ENCODE results near the gene ZNF776. TPM values are rescaled to one million over a fixed set of nuclear protein-coding genes. Genes with fewer than 3 reads are reported as not detected.
"Not testable (repeated sequence)": the region's sequence is repeated elsewhere in the genome, so short reads cannot be mapped to it uniquely, and the experiment has no call there.

The ZNF776 gene
- total RNA-seq, 1 experiment from 2014 or later, result 19.4 TPM

GRCh38 chr19:57771417-57771816, 24.8 kb downstream of the ZNF776 start:
- in situ Hi-C loops (cut with HindIII; ENCODE audit: low pct_unique_long_range_greater_than_20kb, low sequenced_read_pairs), result no loop called here
- no peak for DNase-seq (ENCODE audit: low read depth)

- in situ Hi-C loops (cut with HindIII; ENCODE audit: low pct_unique_long_range_greater_than_20kb, low sequenced_read_pairs), result no loop called here
- DNase-seq (ENCODE audit: low read depth), result no peak
These were observed 26.9 kb downstream of the ZNF776 start for GRCh38 chr19:57773488-57773887.

GRCh38 chr19:57776764-57777296, 30.2 kb downstream of the ZNF776 start:
- in situ Hi-C loops (cut with HindIII; ENCODE audit: low pct_unique_long_range_greater_than_20kb, low sequenced_read_pairs), result no loop called here
- no peak for DNase-seq (ENCODE audit: low read depth)

GRCh38 chr19:57778336-57778735, 31.7 kb downstream of the ZNF776 start:
- no peak for DNase-seq (ENCODE audit: low read depth)
- in situ Hi-C loops (cut with HindIII; ENCODE audit: low pct_unique_long_range_greater_than_20kb, low sequenced_read_pairs), result no loop called here

- in situ Hi-C loops (cut with HindIII; ENCODE audit: low pct_unique_long_range_greater_than_20kb, low sequenced_read_pairs), result no loop called here
These were observed 32.7 kb downstream of the ZNF776 start for GRCh38 chr19:57779220-57779845.

GRCh38 chr19:57786286-57786685, 39.7 kb downstream of the ZNF776 start:
- in situ Hi-C loops (cut with HindIII; ENCODE audit: low pct_unique_long_range_greater_than_20kb, low sequenced_read_pairs), result no loop called here

More at GRCh38 chr19:57779220-57779845, 32.7 kb downstream of the ZNF776 start:
- no peak for DNase-seq (ENCODE audit: low read depth)

DNA sequence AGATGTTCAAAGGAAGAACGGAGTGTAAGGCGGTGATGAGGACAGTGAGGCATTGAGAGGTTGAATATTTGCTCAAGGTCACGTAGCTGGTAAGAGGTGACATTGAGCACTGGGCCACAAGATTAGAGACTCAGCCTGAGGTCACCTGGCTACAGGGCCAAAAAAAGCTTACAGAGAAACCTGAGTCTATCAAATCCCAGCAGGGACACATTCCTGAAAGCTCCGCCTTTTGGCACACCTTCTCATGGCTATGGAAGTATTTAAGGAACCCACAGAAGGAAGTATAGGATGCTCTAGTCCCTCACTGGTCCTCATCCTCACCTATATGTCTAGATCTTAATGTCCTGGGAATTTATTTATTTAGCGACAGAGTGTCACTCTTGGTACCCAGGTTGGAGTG, 40.3 kb downstream of the ZNF776 start:
- in situ Hi-C loops (cut with HindIII; ENCODE audit: low pct_unique_long_range_greater_than_20kb, low sequenced_read_pairs), result no loop called here
- no peak for DNase-seq (ENCODE audit: low read depth)

More at GRCh38 chr19:57786286-57786685, 39.7 kb downstream of the ZNF776 start:
- DNase-seq (ENCODE audit: low read depth), result no peak

DNA sequence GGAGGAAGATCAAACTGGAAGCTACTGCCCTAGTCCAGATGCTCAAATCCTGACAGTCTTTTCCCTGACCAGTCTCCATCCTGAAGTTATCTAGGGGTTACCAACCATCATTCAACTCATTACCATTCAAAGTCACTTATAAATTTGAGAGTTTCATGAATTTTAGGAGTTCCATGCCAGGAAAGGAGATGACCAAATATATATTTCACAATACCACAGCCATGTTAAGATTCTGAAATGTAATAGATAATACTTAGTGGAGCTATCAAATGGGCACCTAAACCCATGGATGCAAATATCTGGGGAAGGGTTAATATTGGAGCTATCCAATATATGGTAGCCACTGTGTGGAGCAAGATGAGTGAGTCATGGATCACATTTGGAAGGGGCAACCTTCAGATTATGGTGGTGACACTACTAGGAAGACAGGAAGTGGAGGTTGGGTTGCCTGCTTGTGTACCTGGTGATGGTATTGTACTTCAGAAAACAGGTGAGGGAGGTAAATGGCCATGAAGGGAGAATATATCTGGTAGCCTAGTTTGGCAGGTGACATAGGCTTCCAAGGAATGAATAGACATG, 41.6 kb downstream of the ZNF776 start:
- in situ Hi-C loops (cut with HindIII; ENCODE audit: low pct_unique_long_range_greater_than_20kb, low sequenced_read_pairs), result no loop called here
- DNase-seq (ENCODE audit: low read depth), result no peak

DNA sequence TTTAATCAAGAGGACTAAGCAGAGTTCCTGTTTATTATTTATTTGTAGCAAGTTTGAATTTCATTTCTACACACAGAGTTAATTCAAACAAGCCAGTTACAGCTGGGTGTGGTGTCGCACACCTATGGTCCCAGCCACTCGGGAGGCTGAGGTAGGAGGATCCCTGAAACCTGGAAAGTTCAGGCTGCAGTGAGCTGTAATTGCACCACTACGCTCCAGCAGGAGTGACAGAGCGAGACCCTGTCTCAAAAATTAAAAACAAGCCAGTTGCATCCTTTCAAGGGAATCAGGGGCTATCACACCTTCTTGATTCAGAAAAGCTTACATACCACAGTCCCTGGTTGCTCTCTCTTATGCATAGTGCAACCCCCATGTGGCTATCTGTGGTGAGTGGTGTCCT, 42.7 kb downstream of the ZNF776 start:
- in situ Hi-C loops (cut with HindIII; ENCODE audit: low pct_unique_long_range_greater_than_20kb, low sequenced_read_pairs), result no loop called here
- no peak for DNase-seq (ENCODE audit: low read depth)

- in situ Hi-C loops (cut with HindIII; ENCODE audit: low pct_unique_long_range_greater_than_20kb, low sequenced_read_pairs); DNase-seq (ENCODE audit: low read depth): not testable (repeated sequence)
These were observed 50.0 kb downstream of the ZNF776 start for GRCh38 chr19:57796580-57796979.

DNA sequence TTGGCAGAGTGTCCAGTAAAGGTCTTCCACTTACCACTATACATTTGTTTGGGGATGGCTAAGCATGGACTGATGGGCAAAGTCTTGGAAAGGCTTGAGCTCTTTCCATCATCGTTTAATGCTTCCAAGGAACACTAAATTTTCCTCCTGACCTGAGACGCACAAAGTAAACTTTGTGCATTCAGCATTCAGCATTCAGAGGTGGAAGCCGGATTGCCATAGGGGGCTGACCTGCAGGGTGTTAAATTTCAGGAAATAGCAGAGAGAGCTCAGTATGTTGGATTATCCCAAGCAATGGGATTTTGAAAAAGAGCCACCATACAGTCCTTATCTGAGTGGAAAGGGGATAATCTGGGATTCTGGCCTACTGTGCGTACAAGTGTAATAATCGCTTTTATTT, 54.1 kb downstream of the ZNF776 start:
- no peak for DNase-seq (ENCODE audit: low read depth)
- in situ Hi-C loops (cut with HindIII; ENCODE audit: low pct_unique_long_range_greater_than_20kb, low sequenced_read_pairs), result no loop called here

- no peak for DNase-seq (ENCODE audit: low read depth)
- in situ Hi-C loops (cut with HindIII; ENCODE audit: low pct_unique_long_range_greater_than_20kb, low sequenced_read_pairs), result no loop called here
These were observed 55.7 kb downstream of the ZNF776 start for GRCh38 chr19:57802269-57802668.

DNA sequence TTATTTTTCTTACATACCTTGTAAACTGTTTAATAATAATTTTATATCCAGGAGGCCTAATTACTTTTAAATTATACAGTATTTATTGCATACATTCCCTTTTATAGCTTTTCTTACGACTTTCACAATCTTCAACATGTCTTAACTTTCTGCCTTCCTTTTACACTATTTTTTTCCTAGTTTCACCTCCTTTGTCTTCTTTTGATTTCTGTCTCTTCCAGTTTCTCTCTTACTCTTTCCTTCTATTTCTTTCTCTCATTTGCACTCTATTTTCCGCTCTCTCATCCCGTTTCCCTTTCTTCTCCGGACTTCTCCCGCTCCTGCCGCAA, 56.6 kb downstream of the ZNF776 start:
- in situ Hi-C loops (cut with HindIII; ENCODE audit: low pct_unique_long_range_greater_than_20kb, low sequenced_read_pairs), result no loop called here

GRCh38 chr19:57803594-57804325, 57.1 kb downstream of the ZNF776 start:
- DNase-seq (ENCODE audit: low read depth), result no peak
- in situ Hi-C loops (cut with HindIII; ENCODE audit: low pct_unique_long_range_greater_than_20kb, low sequenced_read_pairs), result no loop called here

More for the DNA sequence above, 56.6 kb downstream of the ZNF776 start:
- DNase-seq (ENCODE audit: low read depth), result no peak

DNA sequence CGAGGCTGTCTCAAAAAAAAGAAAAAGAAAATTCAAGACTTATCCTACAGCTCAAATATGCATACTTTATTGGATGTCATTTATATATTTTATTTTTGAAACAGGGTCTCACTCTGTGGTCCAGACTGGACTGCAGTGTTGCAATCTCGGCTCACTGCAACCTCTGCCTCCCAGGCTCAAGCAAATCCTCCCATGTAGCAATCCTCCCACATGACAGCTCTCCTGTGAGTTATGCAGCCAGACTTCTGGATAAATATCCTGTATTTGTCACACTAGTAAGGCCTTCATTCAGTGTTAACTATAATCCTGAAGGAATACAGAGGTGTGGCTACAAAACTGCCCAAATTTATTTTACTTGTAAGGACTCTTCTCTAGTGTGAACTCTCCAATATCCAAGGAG, 60.9 kb downstream of the ZNF776 start:
- in situ Hi-C loops (cut with HindIII; ENCODE audit: low pct_unique_long_range_greater_than_20kb, low sequenced_read_pairs), result no loop called here
- DNase-seq (ENCODE audit: low read depth), result no peak

Other genes starting within 250 kb of the ZNF776 start
- 10.6 and 12.5 TPM in 2 replicates for gene ZNF773, start 246.9 kb upstream of the ZNF776 start, total RNA-seq (2014; rRNA removed; shearing (Covaris generic); ENCODE audit: low replicate concordance)
- gene ZNF549, start 219.5 kb upstream of the ZNF776 start, total RNA-seq (2014; rRNA removed; shearing (Covaris generic); ENCODE audit: low replicate concordance), result 1.5 and 3.3 TPM in 2 replicates
- 5.5 and 14.9 TPM in 2 replicates for gene ZNF550, start 187.0 kb upstream of the ZNF776 start, total RNA-seq (2014; rRNA removed; shearing (Covaris generic); ENCODE audit: low replicate concordance)
- 5.0 and 14.8 TPM in 2 replicates for gene ZNF416, start 167.9 kb upstream of the ZNF776 start, total RNA-seq (2014; rRNA removed; shearing (Covaris generic); ENCODE audit: low replicate concordance)
- 4.3 and 6.9 TPM in 2 replicates for gene ZIK1, start 162.7 kb upstream of the ZNF776 start, total RNA-seq (2014; rRNA removed; shearing (Covaris generic); ENCODE audit: low replicate concordance)
- 5.2 and 13.3 TPM in 2 replicates for gene ZNF530, start 146.9 kb upstream of the ZNF776 start, total RNA-seq (2014; rRNA removed; shearing (Covaris generic); ENCODE audit: low replicate concordance)
- 9.4 and 17.0 TPM in 2 replicates for gene ZNF134, start 132.6 kb upstream of the ZNF776 start, total RNA-seq (2014; rRNA removed; shearing (Covaris generic); ENCODE audit: low replicate concordance)
- 4.1 and 8.3 TPM in 2 replicates for gene ZNF211, start 113.6 kb upstream of the ZNF776 start, total RNA-seq (2014; rRNA removed; shearing (Covaris generic); ENCODE audit: low replicate concordance)
- gene ZSCAN4, start 77.9 kb upstream of the ZNF776 start, total RNA-seq (2014; rRNA removed; shearing (Covaris generic); ENCODE audit: low replicate concordance), result not detected in 2 replicates
- gene ZNF551, start 64.8 kb upstream of the ZNF776 start, total RNA-seq (2014; rRNA removed; shearing (Covaris generic); ENCODE audit: low replicate concordance), result 7.8 and 23.9 TPM in 2 replicates
- not detected in 2 replicates for gene ZNF154, start 37.6 kb upstream of the ZNF776 start, total RNA-seq (2014; rRNA removed; shearing (Covaris generic); ENCODE audit: low replicate concordance)
- gene ZNF671, start 19.2 kb upstream of the ZNF776 start, total RNA-seq (2014; rRNA removed; shearing (Covaris generic); ENCODE audit: low replicate concordance), result not detected in 2 replicates
- gene ZNF586, start 22.9 kb downstream of the ZNF776 start, total RNA-seq (2014; rRNA removed; shearing (Covaris generic); ENCODE audit: low replicate concordance), result 12.9 and 18.7 TPM in 2 replicates
- gene ZNF552, start 68.1 kb downstream of the ZNF776 start, total RNA-seq (2014; rRNA removed; shearing (Covaris generic); ENCODE audit: low replicate concordance), result 2.5 and 8.1 TPM in 2 replicates
- 9.8 and 11.2 TPM in 2 replicates for gene ZNF587B, start 83.5 kb downstream of the ZNF776 start, total RNA-seq (2014; rRNA removed; shearing (Covaris generic); ENCODE audit: low replicate concordance)
- 29.5 and 30.6 TPM in 2 replicates for gene ZNF587, start 103.0 kb downstream of the ZNF776 start, total RNA-seq (2014; rRNA removed; shearing (Covaris generic); ENCODE audit: low replicate concordance)
- 0.38 and 3.6 TPM in 2 replicates for gene ZNF814, start 142.2 kb downstream of the ZNF776 start, total RNA-seq (2014; rRNA removed; shearing (Covaris generic); ENCODE audit: low replicate concordance)
- gene ZNF417, start 169.8 kb downstream of the ZNF776 start, total RNA-seq (2014; rRNA removed; shearing (Covaris generic); ENCODE audit: low replicate concordance), result 7.5 and 13.2 TPM in 2 replicates
- not detected in 2 replicates for gene ZNF418, start 188.6 kb downstream of the ZNF776 start, total RNA-seq (2014; rRNA removed; shearing (Covaris generic); ENCODE audit: low replicate concordance)
- gene ZNF256, start 200.9 kb downstream of the ZNF776 start, total RNA-seq (2014; rRNA removed; shearing (Covaris generic); ENCODE audit: low replicate concordance), result 3.2 and 9.1 TPM in 2 replicates
- gene C19orf18, start 227.7 kb downstream of the ZNF776 start, total RNA-seq (2014; rRNA removed; shearing (Covaris generic); ENCODE audit: low replicate concordance), result not detected in 2 replicates